Measurements from ENCODE around the gene ZNF107. TPM values are rescaled to one million over a fixed set of nuclear protein-coding genes. Genes with fewer than 3 reads are reported as not detected.

ZNF107 gene
- 6.6 and 7.0 TPM in 2 replicates for total RNA-seq

GRCh38 chr7:64665980-64666662, at the start of gene ZNF107:
Gene ZNF107, plus strand, starts transcription at chr7:64666133. Its CDS starts 150 bp downstream, at chr7:64666283.

Small RNA genes within 50 kb of the gene (small RNA-seq; reads per million reads assigned to genes)
- gene MIR6839 = 0.35 reads per million

Other genes starting within 250 kb of the ZNF107 start
- 18.0 and 23.4 TPM in 2 replicates for gene ZNF680, start 103.1 kb upstream of the ZNF107 start, total RNA-seq
- 5.3 and 7.2 TPM in 2 replicates for gene ZNF138, start 128.3 kb downstream of the ZNF107 start, total RNA-seq
- 4.4 and 5.2 TPM in 2 replicates for gene ZNF273, start 237.1 kb downstream of the ZNF107 start, total RNA-seq